SK-N-SH (cell line): Measurements from ENCODE around the gene CORT.

Experiments
- CTCF ChIP-seq: fragments of 200-600 bp; sonication (generic); IDR thresholded peaks from 2 replicates; pipeline ENCODE4 v1.6.1; 2017; ENCODE audit warnings: antibody characterized with exemption, mild to moderate bottlenecking, moderate library complexity
- ELF1 ChIP-seq: IDR thresholded peaks from 2 replicates; pipeline ENCODE4 v1.4.0; 2012
- FOXJ3 ChIP-seq: sonication (generic); formaldehyde crosslinking; IDR thresholded peaks from 2 replicates; pipeline ENCODE4 v1.5.1; 2020; ENCODE audit warnings: mild to moderate bottlenecking, missing genetic modification reagents
- MXI1 ChIP-seq: IDR thresholded peaks from 2 replicates; pipeline ENCODE4 v1.6.1; 2012; ENCODE audit warnings: mild to moderate bottlenecking, low read depth, low read length, improper control_type of control experiment
- POLR2AphosphoS5 ChIP-seq: IDR thresholded peaks from 2 replicates; pipeline ENCODE4 v1.6.1; 2012; ENCODE audit warnings: low read depth, low read length
- YY1 ChIP-seq: IDR thresholded peaks from 2 replicates; pipeline ENCODE4 v1.4.0; 2012; ENCODE audit warnings: low read depth, mild to moderate bottlenecking
- ZBTB33 ChIP-seq: IDR thresholded peaks from 2 replicates; pipeline ENCODE4 v1.4.0; 2012; ENCODE audit warnings: low read depth, borderline replicate concordance

GRCh38 chr1:10480614-10481013, 30.8 kb downstream of the CORT start:
- TF ChIP-seq CTCF: no peak
- no peak for TF ChIP-seq YY1
- TF ChIP-seq ZBTB33: no peak
- TF ChIP-seq MXI1: no peak
- TF ChIP-seq ELF1: no peak
- no peak for TF ChIP-seq FOXJ3 (CRISPR knock-in tag)
- TF ChIP-seq POLR2AphosphoS5: no peak
